CD8-positive, alpha-beta memory T cell (primary cell): ENCODE measurements around the gene ARHGAP9. TPM values are rescaled to one million over a fixed set of nuclear protein-coding genes. Genes with fewer than 3 reads are reported as not detected.

ENCODE experiments used
- CTCF ChIA-PET: fragments of 350-600 bp; sonication (Branson Sonifier 250); formaldehyde crosslinking; loops from one replicate; lab custom pipeline; 2021; ENCODE audit warnings: antibody characterized with exemption; lab: Charles Lee
- POLR2A ChIA-PET: fragments of 350-600 bp; sonication (Branson Sonifier 250); formaldehyde crosslinking; loops from one replicate; lab custom pipeline; 2021; ENCODE audit warnings: antibody characterized with exemption; lab: Charles Lee
- DNase-seq, 5 donors: peaks; one replicate each; pipeline versions ENCODE4 v3.0.0 to v3.0.0-alpha.2; 2020 to 2022; ENCODE audit warnings: mixed read lengths in 1 of 5
- H3K27ac ChIP-seq: one replicate; pipeline ENCODE4 v1.7.0; 2013; ENCODE audit warnings: low read depth, mild to moderate bottlenecking, low read length, moderate library complexity
- H3K27me3 ChIP-seq: 2 replicates; pipeline ENCODE4 v1.7.0; 2013; ENCODE audit warnings: low read length, mild to moderate bottlenecking; ENCODE audit not compliant: insufficient read depth, poor library complexity, severe bottlenecking
- H3K36me3 ChIP-seq: 2 replicates; pipeline ENCODE4 v1.7.0; 2013; ENCODE audit warnings: mild to moderate bottlenecking, low read length, moderate library complexity; ENCODE audit not compliant: insufficient read depth
- H3K4me1 ChIP-seq: 2 replicates; pipeline ENCODE4 v1.7.0; 2013; ENCODE audit warnings: mild to moderate bottlenecking, low read length, moderate library complexity; ENCODE audit not compliant: insufficient read depth
- H3K4me3 ChIP-seq: 2 replicates; pipeline ENCODE4 v1.7.0; 2013; ENCODE audit warnings: mild to moderate bottlenecking, low read length
- H3K9me3 ChIP-seq: 2 replicates; pipeline ENCODE4 v1.7.0; 2013; ENCODE audit warnings: mild to moderate bottlenecking, low read length
- H3K27ac Mint-ChIP-seq, 8 donors: one replicate each; pipeline ENCODE4 v1.8.0; 2020 to 2021; ENCODE audit warnings: mixed read lengths in 8 of 8, mild to moderate bottlenecking in 6 of 8, inconsistent platforms in 3 of 8, moderate library complexity in 3 of 8
- H3K27me3 Mint-ChIP-seq, 2 donors: one replicate each; pipeline ENCODE4 v1.8.0; 2020 to 2021; ENCODE audit warnings: mixed read lengths in 2 of 2, mild to moderate bottlenecking in 1 of 2, moderate library complexity in 1 of 2
- H3K36me3 Mint-ChIP-seq, 3 donors: one replicate each; pipeline ENCODE4 v1.8.0; 2020 to 2021; ENCODE audit warnings: mixed read lengths in 3 of 3, inconsistent platforms in 1 of 3, mild to moderate bottlenecking in 1 of 3
- H3K4me1 Mint-ChIP-seq, 3 donors: one replicate each; pipeline ENCODE4 v1.8.0; 2020 to 2021; ENCODE audit warnings: mixed read lengths in 3 of 3, inconsistent platforms in 1 of 3, mild to moderate bottlenecking in 1 of 3
- H3K4me3 Mint-ChIP-seq, 7 donors: one replicate each; pipeline ENCODE4 v1.8.0; 2020 to 2021; ENCODE audit warnings: mixed read lengths in 7 of 7, mild to moderate bottlenecking in 6 of 7, moderate library complexity in 4 of 7, inconsistent platforms in 2 of 7
- H3K9me3 Mint-ChIP-seq, 5 donors: one replicate each; pipeline ENCODE4 v1.8.0; 2020 to 2022; ENCODE audit warnings: mixed read lengths in 5 of 5, mild to moderate bottlenecking in 3 of 5, moderate library complexity in 2 of 5, inconsistent platforms in 1 of 5
- polyA plus RNA-seq: library from polyadenylated mRNA; unstranded; fragments of 300-500 nt; fragmentation: Illumina TruSeq; gene quantifications from one replicate; pipeline ENCODE4 v1.2.3, GENCODE V29; 2021
- total RNA-seq, 2 experiments: library from RNA; stranded (reverse); gene quantifications; one replicate each; pipeline ENCODE4 v1.2.3, GENCODE V29; 2021

Gene ARHGAP9
- total and polyA plus RNA-seq, 3 experiments from 2014 or later = 116 to 181 (median 121) TPM

DNA sequence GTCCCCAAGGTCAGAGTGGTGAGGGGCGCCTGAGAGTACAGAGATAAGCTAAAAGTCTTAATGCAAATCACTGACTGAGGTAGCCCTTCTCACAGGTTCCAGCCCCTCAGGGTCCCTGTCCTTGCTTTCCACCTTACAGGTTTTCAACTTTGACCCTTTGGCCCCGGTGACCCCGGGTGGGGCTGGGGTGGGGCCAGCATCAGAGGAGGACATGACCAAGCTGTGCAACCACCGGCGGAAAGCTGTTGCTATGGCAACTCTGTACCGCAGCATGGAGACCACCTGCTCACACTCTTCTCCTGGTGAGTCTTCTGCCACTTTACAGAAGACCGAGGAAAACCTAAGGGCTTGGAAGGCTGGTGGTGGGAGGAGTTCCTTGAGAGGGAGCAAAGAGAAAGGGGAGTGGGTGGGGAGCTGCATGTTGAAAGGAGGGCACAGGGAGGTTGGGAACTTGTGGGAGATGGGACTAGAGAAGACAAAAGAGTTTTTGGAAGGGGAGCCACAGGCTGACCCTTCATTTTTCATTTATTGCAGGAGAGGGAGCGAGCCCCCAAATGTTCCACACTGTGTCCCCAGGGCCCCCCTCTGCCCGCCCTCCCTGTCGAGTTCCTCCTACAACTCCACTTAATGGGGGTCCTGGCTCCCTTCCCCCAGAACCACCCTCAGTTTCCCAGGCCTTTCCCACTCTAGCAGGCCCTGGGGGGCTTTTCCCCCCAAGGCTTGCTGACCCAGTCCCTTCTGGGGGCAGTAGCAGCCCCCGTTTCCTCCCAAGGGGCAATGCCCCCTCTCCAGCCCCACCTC lies 45.3 kb upstream of the ARHGAP9 start:
- Histone ChIP-seq H3K9me3 (no peaks in the 10 kb centered on the region), H3K4me1 (peaks cover 36% of the 10 kb centered on the region), H3K27me3 (no peaks in the 10 kb centered on the region), H3K36me3 (peaks cover 27% of the 10 kb centered on the region), H3K27ac (peak overlapping the region; percentile 74), H3K4me3 (no peak overlapping the region)
- Mint-ChIP-seq H3K9me3 (peaks cover 0 to 4% (median 0%) of the 10 kb centered on the region in 5 donors), H3K27ac (peak overlapping the region in 7 of 8 donors; percentile 87 to 100 (median 95)), H3K4me1 (peaks cover 31 to 54% (median 34%) of the 10 kb centered on the region in 3 donors), H3K27me3 (peaks cover 0 to 3% of the 10 kb centered on the region in 2 donors), H3K36me3 (peaks cover 0 to 64% (median 3%) of the 10 kb centered on the region in 3 donors), H3K4me3 (peak overlapping the region in 6 of 7 donors; percentile 87 to 96 (median 93))
- POLR2A ChIA-PET = interaction anchor here (1.0 to 1.5 kb wide), 2 partner anchors 22 to 47 kb away, joined by 3 to 4 read pairs; partner anchors contain the start of gene DCTN2
- CTCF ChIA-PET = interaction anchor here (0.7 to 2.6 kb wide), 7 partner anchors 21 to 66 kb away, joined by 4 to 9 read pairs (median 5); partner anchors contain the start of gene GLI1
- DNase-seq = no peak

DNA sequence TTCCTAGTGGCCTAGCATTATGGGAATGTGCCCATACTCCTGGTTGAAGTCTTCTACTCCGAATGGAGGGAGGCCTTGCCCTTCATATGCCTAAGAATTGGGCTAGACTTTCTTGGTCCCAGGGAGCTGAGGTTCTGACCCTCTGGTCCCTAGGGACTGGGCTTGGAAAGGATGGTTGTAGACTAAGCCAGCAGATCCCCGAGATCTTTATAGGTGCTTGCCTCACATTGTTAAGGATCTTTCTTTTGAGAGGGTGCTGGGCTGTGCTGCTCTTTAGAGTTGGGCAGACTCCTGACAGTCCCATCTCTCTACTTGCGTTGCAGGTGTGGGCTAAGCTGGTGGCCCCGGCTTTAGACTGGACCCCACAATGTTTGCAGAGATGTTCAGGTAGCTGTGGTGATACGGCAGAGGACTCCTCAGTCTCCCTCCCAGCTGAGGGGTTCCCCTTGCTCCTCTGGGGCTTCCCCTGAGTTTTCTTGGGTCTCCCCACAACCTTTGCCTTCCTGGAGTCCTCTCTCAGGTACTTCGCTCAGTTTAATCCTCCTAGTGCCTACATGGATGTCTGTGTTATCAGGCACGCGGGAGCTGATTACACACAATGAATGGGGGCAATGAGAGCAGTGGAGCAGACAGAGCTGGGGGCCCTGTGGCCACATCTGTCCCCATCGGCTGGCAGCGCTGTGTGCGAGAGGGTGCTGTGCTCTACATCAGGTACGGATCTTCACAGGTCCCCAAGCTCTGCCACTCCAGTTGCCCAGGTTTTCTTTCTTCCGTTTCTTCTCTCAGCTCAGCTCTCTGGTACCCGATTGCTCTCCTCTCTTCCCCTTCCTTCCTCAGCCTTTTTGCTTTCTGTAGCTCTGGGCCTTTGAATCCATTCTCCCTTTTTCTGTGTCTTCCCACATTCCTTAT lies 44.3 kb upstream of the ARHGAP9 start:
- no peaks in the 10 kb centered on the region for H3K27me3 ChIP-seq
- Mint-ChIP-seq H3K27me3 (peaks cover 0 to 3% of the 10 kb centered on the region in 2 donors), H3K9me3 (peaks cover 0 to 4% (median 0%) of the 10 kb centered on the region in 5 donors), H3K4me3 (peak overlapping the region; percentile 87 to 96 (median 94)), H3K27ac (peak overlapping the region; percentile 87 to 100 (median 95)), H3K4me1 (peaks cover 38 to 61% (median 41%) of the 10 kb centered on the region in 3 donors), H3K36me3 (peaks cover 0 to 61% (median 3%) of the 10 kb centered on the region in 3 donors)
- peak in 1 of 5 donors; percentile 25 for DNase-seq
- peaks cover 22% of the 10 kb centered on the region for H3K36me3 ChIP-seq
- H3K4me3 ChIP-seq = peak overlapping the region; percentile 66
- peak overlapping the region; percentile 74 for H3K27ac ChIP-seq
- H3K9me3 ChIP-seq = no peaks in the 10 kb centered on the region
- POLR2A ChIA-PET = interaction anchor here (0.5 to 1.5 kb wide), 5 partner anchors 11 to 829 kb away, joined by 3 to 7 read pairs (median 4); partner anchors contain the start of gene DCTN2
- CTCF ChIA-PET = interaction anchor here (0.7 to 2.6 kb wide), 9 partner anchors 17 to 65 kb away, joined by 3 to 9 read pairs (median 4); partner anchors contain the start of gene GLI1
- peaks cover 43% of the 10 kb centered on the region for H3K4me1 ChIP-seq

DNA sequence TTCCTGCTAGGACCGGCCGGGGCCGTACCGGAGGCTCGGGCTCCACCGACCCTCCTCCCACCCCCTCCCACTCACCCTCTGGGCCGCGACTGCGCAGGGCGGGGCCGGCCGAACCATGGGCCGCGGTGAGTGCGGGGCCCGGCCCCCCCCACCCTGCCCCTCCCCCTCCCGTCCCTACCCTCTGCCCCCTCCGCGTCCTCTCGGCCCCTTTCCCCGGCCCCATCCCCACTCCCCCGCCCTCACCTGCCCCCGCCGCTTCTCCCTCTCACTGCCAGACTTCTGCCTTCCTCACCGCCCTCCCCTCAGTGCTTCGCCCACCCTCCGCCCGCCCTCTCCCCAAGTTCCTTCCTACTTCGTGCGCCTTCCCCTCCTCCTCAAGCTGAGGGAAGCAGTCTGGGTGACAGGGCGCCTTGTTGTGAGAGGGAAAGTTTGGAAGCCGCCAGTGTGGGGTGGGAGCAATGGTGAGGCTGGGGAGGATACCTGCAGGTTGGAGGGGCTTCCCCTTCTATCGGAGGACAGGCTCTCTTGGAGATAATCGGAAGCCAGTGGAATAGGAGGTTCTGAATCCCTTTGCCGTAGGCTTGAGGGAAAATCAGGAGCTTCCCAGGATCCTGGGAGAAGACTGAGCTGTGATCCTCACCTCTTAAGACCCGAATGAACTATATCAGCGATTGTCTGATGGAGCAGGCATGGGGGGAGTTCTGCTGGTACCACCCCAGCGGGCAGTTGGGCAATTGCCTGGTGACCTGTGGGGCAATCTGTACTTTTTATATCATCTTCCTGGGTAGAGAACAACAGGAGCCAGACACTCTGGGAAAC lies 43.4 kb upstream of the ARHGAP9 start:
- no peaks in the 10 kb centered on the region for H3K27me3 ChIP-seq
- H3K4me1 Mint-ChIP-seq = peaks cover 46 to 69% (median 49%) of the 10 kb centered on the region in 3 donors
- peak overlapping the region; percentile 87 to 98 (median 94) for H3K4me3 Mint-ChIP-seq
- peak in 3 of 5 donors; percentile 46 to 69 (median 52) for DNase-seq
- peak overlapping the region; percentile 66 for H3K4me3 ChIP-seq
- H3K9me3 Mint-ChIP-seq = peaks cover 0 to 4% (median 0%) of the 10 kb centered on the region in 5 donors
- ChIA-PET POLR2A (interaction anchor here (0.5 to 1.5 kb wide), 4 partner anchors 12 to 828 kb away, joined by 4 to 7 read pairs (median 4); no protein-coding TSS in a partner anchor), CTCF (interaction anchor here (1.0 to 2.6 kb wide), 6 partner anchors 18 to 61 kb away, joined by 3 to 9 read pairs (median 5); no protein-coding TSS in a partner anchor)
- H3K4me1 ChIP-seq = peaks cover 51% of the 10 kb centered on the region
- H3K36me3 ChIP-seq = peaks cover 18% of the 10 kb centered on the region
- H3K36me3 Mint-ChIP-seq = peaks cover 0 to 59% (median 7%) of the 10 kb centered on the region in 3 donors
- H3K27me3 Mint-ChIP-seq = peaks cover 0 to 3% of the 10 kb centered on the region in 2 donors
- peak overlapping the region; percentile 87 to 100 (median 96) for H3K27ac Mint-ChIP-seq
- H3K27ac ChIP-seq = peak overlapping the region; percentile 74
- no peaks in the 10 kb centered on the region for H3K9me3 ChIP-seq

DNA sequence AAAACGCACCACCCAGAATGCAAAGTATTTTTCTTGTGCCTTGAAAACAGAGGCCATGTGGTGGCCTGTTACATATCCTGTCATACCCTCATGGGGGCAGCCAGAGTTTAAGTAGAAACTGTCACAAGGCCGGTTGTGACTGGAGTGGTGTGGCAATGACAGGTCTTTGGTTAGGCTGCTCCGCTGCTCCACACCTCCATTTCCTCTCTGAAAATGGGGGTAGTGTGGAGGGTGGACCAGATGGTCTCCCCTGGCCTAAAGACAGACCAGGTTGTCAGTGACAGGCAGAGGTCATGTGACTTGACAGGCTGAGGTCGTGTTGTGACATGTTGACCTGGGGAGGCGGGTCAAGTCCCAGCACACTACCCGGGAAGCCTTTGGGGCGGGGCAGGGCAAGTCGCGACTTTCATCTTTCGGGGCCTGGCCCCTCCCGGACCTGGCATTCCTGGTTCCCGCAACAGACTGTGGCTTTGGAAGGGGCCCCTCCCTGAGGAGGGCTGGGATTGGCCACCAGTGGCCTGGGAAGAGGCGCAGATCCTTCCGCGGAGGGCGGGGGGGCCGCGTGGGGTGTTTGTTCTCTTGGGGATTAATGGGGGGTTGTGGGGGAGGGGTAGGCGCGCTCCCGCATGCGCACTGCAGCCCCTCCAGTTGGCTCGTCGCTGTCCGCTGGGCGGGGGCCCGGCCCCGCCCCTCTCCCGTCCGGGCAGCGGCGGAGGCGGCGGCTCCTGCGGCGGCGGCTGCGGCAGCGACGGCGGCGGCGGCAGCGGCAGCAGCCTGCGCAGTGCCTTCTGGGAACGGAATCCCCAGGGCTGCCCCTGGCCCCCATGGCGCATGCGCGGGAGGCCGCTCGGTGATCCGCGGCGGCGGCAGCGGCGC lies 42.6 kb upstream of the ARHGAP9 start, which contains the start of gene MBD6:
TSS of gene MBD6 (plus strand) at position 814 of the 876 bp plus-strand sequence. CDS start 1,480 bp downstream, outside the sequence.
- Histone ChIP-seq H3K27ac (peak within 1 kb of the TSS; percentile 87), H3K36me3 (peaks cover 13% of the 10 kb centered on the region), H3K4me3 (peak within 1 kb of the TSS; percentile 74), H3K4me1 (peaks cover 54% of the 10 kb centered on the region), H3K9me3 (no peaks in the 10 kb centered on the region), H3K27me3 (no peaks in the 10 kb centered on the region)
- peak within 1 kb of the TSS; percentile 96 to 98 (median 97) for H3K4me3 Mint-ChIP-seq
- POLR2A ChIA-PET = no interaction called here
- peaks cover 0 to 61% (median 7%) of the 10 kb centered on the region in 3 donors for H3K36me3 Mint-ChIP-seq
- H3K9me3 Mint-ChIP-seq = peaks cover 0 to 4% (median 0%) of the 10 kb centered on the region in 5 donors
- H3K4me1 Mint-ChIP-seq = peaks cover 52 to 73% (median 53%) of the 10 kb centered on the region in 3 donors
- H3K27me3 Mint-ChIP-seq = peaks cover 0 to 3% of the 10 kb centered on the region in 2 donors
- CTCF ChIA-PET = interaction anchor here (2.6 kb wide), 1 partner anchor 60 kb away, joined by 6 read pairs; no protein-coding TSS in a partner anchor
- peak; percentile 89 to 95 (median 91) for DNase-seq
- H3K27ac Mint-ChIP-seq = peak within 1 kb of the TSS; percentile 97 to 100 (median 100)

DNA sequence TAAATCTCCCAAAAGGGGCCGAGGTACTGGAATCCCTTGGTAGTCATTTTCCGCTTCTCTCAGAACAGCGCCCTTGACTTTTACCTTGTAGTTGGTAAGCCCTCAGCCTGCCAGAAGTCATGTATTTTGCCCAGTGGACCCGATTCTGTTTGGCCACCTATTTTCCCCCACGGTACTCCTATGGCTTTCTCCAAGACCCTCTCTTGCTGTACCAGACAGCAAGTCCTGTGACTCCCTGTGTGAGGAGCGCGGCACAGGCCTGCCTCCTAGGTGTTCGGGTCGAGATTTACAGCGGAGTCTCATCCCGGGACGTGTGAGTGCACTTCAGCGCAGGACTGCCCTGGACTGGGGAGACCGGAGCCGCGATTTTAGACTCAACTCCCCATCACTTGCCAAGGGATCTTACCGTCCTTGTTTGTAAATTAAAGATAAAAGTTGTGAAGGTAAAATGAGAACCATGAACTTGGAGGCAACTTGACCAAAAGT lies 41.9 kb upstream of the ARHGAP9 start:
- peak overlapping the region; percentile 74 for H3K4me3 ChIP-seq

More for the DNA sequence above, 41.9 kb upstream of the ARHGAP9 start:
- Histone ChIP-seq H3K9me3 (no peaks in the 10 kb centered on the region), H3K36me3 (peaks cover 16% of the 10 kb centered on the region), H3K27ac (peak overlapping the region; percentile 87), H3K27me3 (no peaks in the 10 kb centered on the region), H3K4me1 (peaks cover 54% of the 10 kb centered on the region)
- peak in 2 of 5 donors; percentile 8 to 66 for DNase-seq
- peak overlapping the region; percentile 96 to 98 (median 97) for H3K4me3 Mint-ChIP-seq
- H3K4me1 Mint-ChIP-seq = peaks cover 52 to 73% (median 53%) of the 10 kb centered on the region in 3 donors
- H3K9me3 Mint-ChIP-seq = peaks cover 0 to 4% (median 0%) of the 10 kb centered on the region in 5 donors
- H3K27me3 Mint-ChIP-seq = peaks cover 0 to 3% of the 10 kb centered on the region in 2 donors
- POLR2A ChIA-PET = interaction anchor here (1.3 to 2.6 kb wide), 3 partner anchors 42 to 219 kb away, joined by 5 to 19 read pairs (median 13); partner anchors contain the start of gene ARHGAP9
- CTCF ChIA-PET = interaction anchor here (1.2 kb wide), 1 partner anchor 47 kb away, joined by 3 read pairs; no protein-coding TSS in a partner anchor
- peak overlapping the region; percentile 93 to 100 (median 99) for H3K27ac Mint-ChIP-seq
- H3K36me3 Mint-ChIP-seq = peaks cover 0 to 62% (median 7%) of the 10 kb centered on the region in 3 donors
